Ramos (cell line): ENCODE results near the gene FMNL2.
"Not testable (repeated sequence)": the region's sequence is repeated elsewhere in the genome, so short reads cannot be mapped to it uniquely, and the experiment has no call there.

Experiments
- in situ Hi-C: fragments of 300-500 bp; cut with MboI; formaldehyde crosslinking; loops from one replicate; pipeline ENCODE4 v1.14.3; 2022; ENCODE audit warnings: low sequenced_read_pairs; ENCODE audit not compliant: unreplicated experiment

The FMNL2 gene

GRCh38 chr2:152369176-152369860 is 34.3 kb downstream of the FMNL2 start:
- in situ Hi-C loops = no loop called here

DNA sequence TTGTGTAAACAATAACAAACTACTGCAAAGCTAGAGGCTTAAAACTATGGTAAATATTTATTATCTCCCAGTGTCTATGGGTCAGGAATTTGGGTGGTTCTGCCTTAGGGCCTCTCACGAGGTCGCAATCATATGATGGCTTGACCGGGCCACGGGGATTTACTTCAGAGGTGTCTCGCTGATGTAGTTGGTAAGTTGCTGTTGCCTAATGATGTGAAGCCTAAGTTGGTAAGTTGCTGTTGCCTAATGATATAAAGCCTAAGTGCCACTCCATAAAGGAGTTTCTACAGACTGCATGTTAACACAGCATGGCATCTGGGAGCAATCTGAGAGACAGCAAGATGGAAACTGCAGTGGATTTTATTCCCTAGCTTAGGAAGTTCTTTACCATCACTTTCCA is 35.8 kb downstream of the FMNL2 start:
- in situ Hi-C loops = no loop called here

DNA sequence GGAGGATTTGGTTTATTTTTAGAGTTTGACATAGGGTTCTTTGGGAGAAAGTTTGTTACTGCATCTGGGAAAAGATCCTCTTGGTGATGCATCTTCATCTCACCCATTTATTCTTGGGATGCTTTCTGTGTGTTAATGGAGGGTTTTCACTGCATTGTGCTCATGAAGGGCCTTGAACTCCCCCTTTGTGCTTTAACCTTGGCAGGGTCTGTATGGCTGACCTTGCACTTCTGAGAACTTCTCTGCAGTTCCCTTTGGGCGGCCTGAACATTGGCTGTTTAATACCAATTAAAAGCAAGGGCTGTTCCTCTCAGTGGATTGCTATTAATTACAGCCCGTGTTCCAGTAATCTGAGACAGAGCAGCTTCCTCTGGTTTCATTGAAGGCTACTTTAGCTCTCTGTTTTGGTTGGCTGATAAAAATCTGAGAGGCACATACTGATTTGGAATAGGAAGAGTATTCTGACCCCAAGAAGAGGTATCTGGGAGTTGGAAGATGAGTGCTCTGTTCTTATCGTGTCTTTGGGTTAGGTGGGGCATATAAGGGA is 37.5 kb downstream of the FMNL2 start:
- in situ Hi-C loops = no loop called here

- in situ Hi-C loops = no loop called here
Observed at GRCh38 chr2:152375174-152375573, 40.2 kb downstream of the FMNL2 start.

DNA sequence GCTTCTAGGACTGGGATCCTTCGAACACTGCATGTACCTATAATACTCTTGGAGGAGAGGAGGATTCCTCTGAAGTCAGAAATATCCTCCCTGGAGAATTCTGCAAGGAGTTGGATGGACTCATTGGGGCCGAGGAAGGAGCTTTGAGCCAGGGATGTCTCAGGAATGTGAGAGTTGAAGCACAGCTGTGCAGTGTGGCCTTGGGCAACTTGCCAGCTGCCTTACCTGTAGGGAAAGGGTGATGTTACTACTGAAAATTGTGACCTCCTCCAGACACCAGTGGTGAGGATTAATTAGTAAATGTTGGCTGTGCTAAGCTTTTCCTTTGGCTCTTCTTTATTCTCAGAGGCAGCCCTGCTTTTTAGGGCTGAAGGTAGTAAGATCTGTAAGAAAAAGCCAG is 41.4 kb downstream of the FMNL2 start:
- in situ Hi-C loops = no loop called here

- in situ Hi-C loops = no loop called here
Observed at GRCh38 chr2:152376968-152377367, 42.0 kb downstream of the FMNL2 start.

DNA sequence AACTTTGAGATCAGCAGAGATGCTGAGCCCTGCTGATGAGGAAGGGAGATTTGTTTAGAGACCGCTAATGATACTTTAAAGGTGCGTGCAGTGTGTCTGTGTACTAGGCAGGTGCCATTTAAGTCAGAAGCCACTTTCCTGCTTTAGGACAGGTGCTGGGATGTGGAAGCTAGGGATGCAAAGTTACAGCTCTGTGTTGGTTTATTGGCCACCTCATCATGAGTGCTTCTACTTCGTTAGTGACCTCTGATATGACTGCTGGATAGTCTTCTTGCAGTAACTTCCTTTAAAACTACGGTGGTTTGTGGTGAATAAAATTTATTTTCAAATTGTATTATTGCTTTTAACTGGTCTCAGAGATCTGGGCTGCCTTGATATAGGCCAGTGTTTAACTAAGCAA is 44.1 kb downstream of the FMNL2 start:
- in situ Hi-C loops = no loop called here

GRCh38 chr2:152380261-152381055 is 45.5 kb downstream of the FMNL2 start:
- in situ Hi-C loops = no loop called here

GRCh38 chr2:152383702-152384101 is 48.7 kb downstream of the FMNL2 start:
- in situ Hi-C loops = no loop called here

GRCh38 chr2:152384992-152385391 is 50.0 kb downstream of the FMNL2 start:
- in situ Hi-C loops = no loop called here

DNA sequence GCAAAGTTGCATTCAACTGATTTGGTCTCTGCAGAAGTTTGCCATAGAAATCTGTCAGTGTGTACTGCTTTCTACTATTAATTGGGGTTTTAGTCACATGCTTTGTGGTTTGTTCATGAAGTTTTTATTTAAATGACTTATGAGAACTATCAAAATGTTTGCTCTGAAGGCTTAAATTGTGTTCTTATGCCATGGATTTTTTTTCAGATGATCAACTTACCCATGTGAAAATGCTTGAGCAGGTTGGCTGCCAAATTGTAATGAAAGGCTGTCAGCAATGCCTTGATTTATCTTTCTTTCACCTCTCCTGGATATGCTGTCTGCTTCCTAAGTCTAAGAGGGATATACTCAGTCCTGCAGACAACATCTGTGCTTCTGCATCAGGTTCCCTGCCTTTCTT is 50.7 kb downstream of the FMNL2 start:
- in situ Hi-C loops = no loop called here

DNA sequence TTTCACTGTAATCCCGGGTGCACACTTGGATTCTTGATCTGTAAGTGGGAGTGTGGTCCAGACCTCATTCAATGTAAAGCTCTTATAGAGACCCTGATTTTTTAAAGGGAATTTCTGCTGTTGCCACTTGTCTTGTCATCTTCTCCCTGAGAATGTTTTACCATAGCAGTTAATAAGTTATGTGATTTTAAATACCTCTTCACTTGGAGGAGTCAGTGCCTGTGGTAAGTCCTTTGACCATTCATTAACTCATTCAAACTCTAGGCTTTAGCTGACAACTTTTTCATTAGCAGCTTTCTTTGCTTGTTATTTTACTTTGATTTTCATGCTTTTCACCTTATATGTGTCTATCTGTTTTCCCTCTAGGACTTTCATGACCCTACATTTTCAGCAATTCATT is 51.3 kb downstream of the FMNL2 start:
- in situ Hi-C loops = no loop called here

DNA sequence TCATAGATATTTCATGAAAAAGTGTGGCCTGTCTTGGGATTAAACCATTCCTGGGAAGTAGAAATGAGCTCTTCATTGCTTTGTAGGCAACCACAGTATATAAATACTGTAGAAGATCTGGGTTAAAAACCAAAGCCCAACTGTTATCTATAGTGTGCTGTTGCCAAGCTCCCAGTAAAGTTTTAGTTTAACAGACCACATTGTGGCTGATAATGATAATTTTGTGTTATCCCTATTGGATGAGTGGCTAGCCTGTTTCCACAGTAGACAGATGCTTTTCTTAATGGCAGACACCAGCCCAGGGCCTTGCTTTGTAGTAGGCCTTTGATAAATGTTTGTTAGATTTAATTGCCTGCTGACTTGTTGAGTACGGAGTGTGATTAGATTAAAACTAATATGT is 52.1 kb downstream of the FMNL2 start:
- in situ Hi-C loops = no loop called here

GRCh38 chr2:152388269-152388668 is 53.3 kb downstream of the FMNL2 start:
- in situ Hi-C loops = not testable (repeated sequence)

GRCh38 chr2:152389483-152389882 is 54.5 kb downstream of the FMNL2 start:
- in situ Hi-C loops = no loop called here

- in situ Hi-C loops = no loop called here
Observed at GRCh38 chr2:152390837-152391236, 55.9 kb downstream of the FMNL2 start.

DNA sequence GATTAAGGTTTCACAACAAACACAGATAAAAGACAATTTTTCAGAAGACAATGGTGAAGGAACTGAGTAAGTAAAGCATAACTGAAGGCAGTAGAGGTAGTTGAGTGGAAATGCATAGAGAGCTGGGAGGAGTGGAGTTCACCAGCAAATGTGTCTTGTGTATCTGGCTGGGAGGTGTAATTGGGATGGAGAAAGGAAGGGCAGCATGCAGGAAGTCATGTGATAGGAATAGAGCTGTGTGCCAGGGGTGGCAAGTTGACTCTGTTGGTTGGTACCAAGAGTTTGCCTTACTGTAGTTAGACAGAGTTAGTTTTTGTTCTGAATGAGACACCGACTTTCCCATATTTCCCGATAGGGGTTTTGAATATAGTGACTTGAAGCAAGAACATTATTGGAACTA is 56.3 kb downstream of the FMNL2 start:
- in situ Hi-C loops = no loop called here

GRCh38 chr2:152393377-152393776 is 58.4 kb downstream of the FMNL2 start:
- in situ Hi-C loops = no loop called here

GRCh38 chr2:152394326-152394725 is 59.4 kb downstream of the FMNL2 start:
- in situ Hi-C loops = no loop called here

DNA sequence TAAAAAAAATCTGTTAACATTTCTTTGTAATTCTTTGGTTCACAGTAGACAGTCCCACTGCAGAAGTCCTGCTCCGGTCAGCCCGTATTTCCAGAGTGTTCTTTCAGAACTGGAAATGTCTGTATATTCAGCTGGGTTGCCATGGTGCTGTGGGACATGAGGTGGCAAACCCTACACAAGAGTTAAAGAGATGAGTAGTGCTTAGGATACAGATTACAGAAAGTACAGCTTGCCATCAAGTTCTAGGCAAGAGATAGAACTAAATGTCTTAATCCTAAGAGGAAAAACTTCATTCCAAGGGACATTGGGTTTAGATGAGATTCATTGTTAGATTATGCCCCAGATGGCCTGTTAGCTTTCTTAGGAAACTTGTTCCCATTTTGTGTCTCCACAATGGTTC is 60.1 kb downstream of the FMNL2 start:
- in situ Hi-C loops = no loop called here

- in situ Hi-C loops = no loop called here
Observed at GRCh38 chr2:152395572-152395971, 60.6 kb downstream of the FMNL2 start.
